HUES6 (cell line): ENCODE measurements around the gene PLA2G2D.

Experiments
- H3K27ac ChIP-seq: 2 replicates; pipeline ENCODE4 v1.7.0; 2013; ENCODE audit warnings: low read depth, mild to moderate bottlenecking, low read length, inconsistent platforms
- H3K27me3 ChIP-seq: 2 replicates; pipeline ENCODE4 v1.6.1; 2013; ENCODE audit warnings: low read length; ENCODE audit not compliant: control insufficient read depth, insufficient read depth
- H3K36me3 ChIP-seq: 2 replicates; pipeline ENCODE4 v1.6.1; 2013; ENCODE audit warnings: low read length; ENCODE audit not compliant: control insufficient read depth, insufficient read depth
- H3K4me1 ChIP-seq: 2 replicates; pipeline ENCODE4 v1.6.1; 2013; ENCODE audit warnings: low read length; ENCODE audit not compliant: control insufficient read depth, insufficient read depth
- H3K4me3 ChIP-seq: 2 replicates; pipeline ENCODE4 v1.5.1; 2013; ENCODE audit warnings: low read depth, low read length
- H3K9ac ChIP-seq: one replicate; pipeline ENCODE4 v1.6.1; 2013; ENCODE audit warnings: mild to moderate bottlenecking, low read length
- H3K9me3 ChIP-seq: 2 replicates; pipeline ENCODE4 v1.6.1; 2013; ENCODE audit warnings: low read depth, low read length; ENCODE audit not compliant: control insufficient read depth, insufficient read depth

The PLA2G2D gene

GRCh38 chr1:20114021-20114648, 5.2 kb downstream of the PLA2G2D start:
- no peaks in the 10 kb centered on the region for H3K36me3 ChIP-seq
- no peaks in the 10 kb centered on the region for H3K9me3 ChIP-seq
- H3K4me1 ChIP-seq, result peaks cover 8% of the 10 kb centered on the region
- no peaks in the 10 kb centered on the region for H3K27me3 ChIP-seq
- no peak overlapping the region for H3K9ac ChIP-seq
- no peak overlapping the region for H3K4me3 ChIP-seq
- H3K27ac ChIP-seq, result no peak overlapping the region

- Histone ChIP-seq H3K9ac (no peak overlapping the region), H3K27ac (no peak overlapping the region), H3K4me3 (no peak overlapping the region), H3K27me3 (no peaks in the 10 kb centered on the region), H3K9me3 (no peaks in the 10 kb centered on the region), H3K4me1 (peaks cover 8% of the 10 kb centered on the region), H3K36me3 (no peaks in the 10 kb centered on the region)
These were observed 6.9 kb downstream of the PLA2G2D start for GRCh38 chr1:20112279-20113000.

- H3K9me3 ChIP-seq, result 0 out of 2 replicates have a peak, but pooled peaks cover 3% of the 10 kb centered on the region
- no peak overlapping the region for H3K27ac ChIP-seq
- H3K4me3 ChIP-seq, result no peak overlapping the region
- H3K4me1 ChIP-seq, result peaks cover 8% of the 10 kb centered on the region
- no peaks in the 10 kb centered on the region for H3K27me3 ChIP-seq
- no peak overlapping the region for H3K9ac ChIP-seq
- no peaks in the 10 kb centered on the region for H3K36me3 ChIP-seq
These were observed 7.9 kb downstream of the PLA2G2D start for GRCh38 chr1:20111452-20111851.

DNA sequence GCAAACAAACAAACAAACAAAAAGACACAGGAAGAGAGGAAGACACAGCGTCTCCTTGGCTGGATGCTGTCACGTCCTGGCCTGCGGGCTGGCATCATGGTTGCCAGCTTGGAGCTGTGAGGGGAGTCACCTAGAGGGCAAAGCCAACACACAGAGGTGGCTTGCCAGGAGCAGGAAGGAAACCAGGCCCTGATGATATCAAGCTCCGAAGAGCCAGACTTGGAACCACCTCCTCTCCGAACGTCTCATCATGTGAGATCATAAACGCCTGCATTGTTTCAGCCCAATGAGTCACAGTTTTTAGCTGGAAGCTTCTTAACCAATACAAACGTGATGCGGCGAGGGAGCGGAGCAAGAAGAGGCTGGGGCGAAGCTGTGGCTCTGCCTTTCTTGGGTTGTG, 8.7 kb downstream of the PLA2G2D start:
- Histone ChIP-seq H3K4me3 (no peak overlapping the region), H3K9me3 (0 out of 2 replicates have a peak, but pooled peaks cover 4% of the 10 kb centered on the region), H3K27ac (no peak overlapping the region), H3K9ac (no peak overlapping the region), H3K36me3 (no peaks in the 10 kb centered on the region), H3K4me1 (peaks cover 8% of the 10 kb centered on the region), H3K27me3 (no peaks in the 10 kb centered on the region)

GRCh38 chr1:20109223-20109856, 10.0 kb downstream of the PLA2G2D start:
- Histone ChIP-seq H3K27me3 (no peaks in the 10 kb centered on the region), H3K4me3 (no peak overlapping the region), H3K4me1 (peaks cover 5% of the 10 kb centered on the region), H3K27ac (no peak overlapping the region), H3K36me3 (no peaks in the 10 kb centered on the region), H3K9ac (no peak overlapping the region), H3K9me3 (0 out of 2 replicates have a peak, but pooled peaks cover 4% of the 10 kb centered on the region)

DNA sequence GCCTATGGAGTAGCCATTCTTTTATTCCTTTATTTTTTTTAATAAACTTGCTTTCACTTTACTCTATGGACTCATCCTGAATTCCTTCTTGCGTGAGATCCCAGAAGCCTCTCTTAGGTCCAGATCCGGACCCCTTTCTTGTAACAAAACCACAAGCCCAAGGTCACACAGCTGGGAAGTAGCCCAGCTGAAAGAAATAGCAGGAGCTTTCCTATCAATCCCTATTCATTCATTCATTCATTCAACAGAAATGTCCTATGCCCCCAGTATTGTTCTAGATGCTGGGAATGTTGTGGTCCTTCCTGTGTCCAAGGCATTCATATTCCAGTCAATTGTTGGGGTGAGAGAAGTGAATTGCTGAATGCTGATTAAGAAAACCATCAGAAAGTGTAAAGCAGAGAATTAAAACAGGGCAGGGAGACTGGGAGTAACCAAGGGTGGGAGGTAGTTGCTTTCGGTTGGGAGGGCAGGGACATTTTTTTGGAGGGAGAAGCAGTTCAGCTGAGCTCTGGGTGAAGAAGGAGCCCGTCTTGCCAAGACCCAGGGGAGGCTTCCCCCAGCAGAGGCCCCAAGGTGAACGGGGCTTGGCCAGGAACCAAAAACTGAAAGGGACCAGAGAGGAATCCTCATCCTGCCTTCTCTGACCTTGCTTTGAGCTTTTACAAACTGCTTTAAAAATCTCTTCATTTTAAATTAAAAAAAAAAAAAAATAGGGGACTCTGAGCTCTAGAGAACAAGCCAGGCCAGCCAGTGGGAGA, 10.8 kb downstream of the PLA2G2D start:
- H3K4me3 ChIP-seq, result no peak overlapping the region

GRCh38 chr1:20107796-20108195, 11.5 kb downstream of the PLA2G2D start:
- Histone ChIP-seq H3K4me3 (no peak overlapping the region), H3K27me3 (no peaks in the 10 kb centered on the region), H3K4me1 (no peaks in the 10 kb centered on the region; the same call in 1 of the 2 replicates), H3K9ac (no peak overlapping the region), H3K36me3 (no peaks in the 10 kb centered on the region), H3K9me3 (0 out of 2 replicates have a peak, but pooled peaks cover 7% of the 10 kb centered on the region), H3K27ac (no peak overlapping the region)

More for the DNA sequence above, 10.8 kb downstream of the PLA2G2D start:
- no peaks in the 10 kb centered on the region; the same call in 1 of the 2 replicates for H3K4me1 ChIP-seq
- 0 out of 2 replicates have a peak, but pooled peaks cover 7% of the 10 kb centered on the region for H3K9me3 ChIP-seq
- H3K27me3 ChIP-seq, result no peaks in the 10 kb centered on the region
- H3K9ac ChIP-seq, result no peak overlapping the region
- H3K36me3 ChIP-seq, result no peaks in the 10 kb centered on the region
- no peak overlapping the region for H3K27ac ChIP-seq

GRCh38 chr1:20107351-20107750, 12.0 kb downstream of the PLA2G2D start:
- Histone ChIP-seq H3K27ac (no peak overlapping the region), H3K4me1 (no peaks in the 10 kb centered on the region; the same call in 1 of the 2 replicates), H3K9me3 (0 out of 2 replicates have a peak, but pooled peaks cover 7% of the 10 kb centered on the region), H3K27me3 (no peaks in the 10 kb centered on the region), H3K4me3 (no peak overlapping the region), H3K9ac (no peak overlapping the region), H3K36me3 (no peaks in the 10 kb centered on the region)

DNA sequence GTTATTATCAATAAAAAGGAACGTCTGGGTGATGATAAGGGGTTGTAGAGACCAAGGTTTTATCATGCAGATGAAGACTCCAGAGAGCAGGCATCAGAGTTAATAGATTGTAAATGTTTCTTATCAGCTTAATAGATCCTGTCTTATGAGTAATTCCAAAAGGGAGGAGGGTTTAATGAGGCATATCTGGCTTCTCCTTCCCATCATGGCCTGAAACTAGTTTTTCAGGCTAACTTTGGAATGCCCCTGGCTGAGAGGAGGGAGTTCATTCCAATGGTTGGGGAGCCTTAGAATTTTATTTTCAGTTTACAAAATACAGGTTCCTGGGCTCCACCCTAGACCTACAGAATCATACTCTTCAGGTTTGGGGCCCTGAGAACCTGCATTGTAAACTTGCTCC, 13.5 kb downstream of the PLA2G2D start:
- H3K4me1 ChIP-seq, result no peaks in the 10 kb centered on the region; the same call in 1 of the 2 replicates
- no peaks in the 10 kb centered on the region for H3K27me3 ChIP-seq
- 0 out of 2 replicates have a peak, but pooled peaks cover 7% of the 10 kb centered on the region for H3K9me3 ChIP-seq
- no peaks in the 10 kb centered on the region for H3K36me3 ChIP-seq
- no peak overlapping the region for H3K9ac ChIP-seq
- H3K27ac ChIP-seq, result no peak overlapping the region
- no peak overlapping the region for H3K4me3 ChIP-seq

DNA sequence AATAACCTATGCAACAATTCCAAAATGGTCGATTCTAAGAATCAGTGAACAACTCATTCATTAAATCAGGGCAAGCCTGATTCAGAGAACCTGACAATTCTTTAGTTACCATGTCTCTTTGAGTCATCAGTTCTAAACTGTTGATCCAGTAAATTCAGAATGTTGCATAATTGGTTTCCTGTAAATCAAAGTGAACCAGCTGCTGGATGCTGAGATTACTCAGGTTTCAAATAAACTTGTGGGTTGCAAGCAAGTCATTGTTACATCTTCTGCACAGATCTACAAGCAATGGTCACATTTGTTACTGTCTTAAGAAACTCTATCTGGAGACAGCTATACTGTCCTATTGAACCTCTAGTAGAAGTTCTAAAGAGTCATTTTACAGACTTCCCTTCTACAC, 16.5 kb downstream of the PLA2G2D start:
- no peaks in the 10 kb centered on the region; the same call in 1 of the 2 replicates for H3K4me1 ChIP-seq
- H3K4me3 ChIP-seq, result no peak overlapping the region
- no peaks in the 10 kb centered on the region for H3K27me3 ChIP-seq
- no peak overlapping the region for H3K27ac ChIP-seq
- H3K36me3 ChIP-seq, result no peaks in the 10 kb centered on the region
- H3K9ac ChIP-seq, result no peak overlapping the region
- H3K9me3 ChIP-seq, result peaks cover 24% of the 10 kb centered on the region
